Adrenal gland (tissue), 12 donors: ENCODE data around the gene HHAT. TPM values are rescaled to one million over a fixed set of nuclear protein-coding genes. Genes with fewer than 3 reads are reported as not detected.

Experiments
- DNase-seq, 7 donors: peaks; one replicate each; pipeline ENCODE4 v3.0.0-alpha.2; 2019 to 2020
- H3K27ac ChIP-seq, 5 donors: fragments of 200-600 bp; sonication (generic) in 4 of 5; 1 replicate in 3 of 5; 2 replicates in 2 of 5; pipeline versions ENCODE4 v1.5.1 to v1.8.0; 2016 to 2020; ENCODE audit warnings: mild to moderate bottlenecking in 1 of 5
- H3K27me3 ChIP-seq: fragments of 200-600 bp; 2 replicates; pipeline ENCODE4 v1.8.0; 2021
- H3K36me3 ChIP-seq, 2 donors: fragments of 200-600 bp; replicated peaks in 1 of 2; 1 replicate in 1 of 2; 2 replicates in 1 of 2; pipeline versions ENCODE4 v1.5.1 to v1.8.0; 2018 to 2022
- H3K4me1 ChIP-seq, 2 donors: fragments of 200-600 bp; replicated peaks in 1 of 2; 1 replicate in 1 of 2; 2 replicates in 1 of 2; pipeline versions ENCODE4 v1.5.1 to v1.8.0; 2018 to 2021
- H3K4me3 ChIP-seq, 4 donors: fragments of 200-600 bp; sonication (generic) in 3 of 4; one replicate each; pipeline ENCODE4 v1.5.1; 2016 to 2018
- H3K9me3 ChIP-seq, 3 donors: fragments of 200-600 bp; sonication (generic) in 1 of 3; replicated peaks in 1 of 3; 1 replicate in 2 of 3; 2 replicates in 1 of 3; pipeline versions ENCODE4 v1.5.1 to v1.8.0; 2016 to 2021
- CTCF ChIP-seq, 6 experiments: fragments of 450-650 bp in 4 of 6; fragments of 200-600 bp in 2 of 6; sonication (generic) in 1 of 6; IDR thresholded peaks; 1 replicate in 5 of 6; 2 replicates in 1 of 6; pipeline versions ENCODE4 v1.5.1 to v1.8.0; 2016 to 2021; ENCODE audit warnings: antibody characterized with exemption in 6 of 6, mild to moderate bottlenecking in 2 of 6, moderate library complexity in 1 of 6
- POLR2A ChIP-seq, 2 donors: fragments of 450-650 bp; IDR thresholded peaks; one replicate each; pipeline ENCODE4 v1.6.1; 2017; ENCODE audit warnings: antibody characterized with exemption in 2 of 2, mild to moderate bottlenecking in 2 of 2, moderate library complexity in 1 of 2
- WGBS, 4 donors: extraction: QIAGEN DNeasy Blood & Tissue Kit in 2 of 4; methylation state at CpG; one replicate each; pipeline versions ENCODE4 v1.1.5 to v1.1.7; 2013 to 2017; 5-methylcytosine and 5-hydroxymethylcytosine counted together
- intact Hi-C, 2 donors: fragments of 100-400 bp; cut with DNase I; formaldehyde crosslinking; loops; one replicate each; pipeline versions ENCODE4 v1.14.1 to v1.15.0; 2022 to 2023
- polyA plus RNA-seq, 3 donors: library from polyadenylated mRNA; stranded (reverse); fragments of 200-250 nt in 2 of 3; fragments of 350-450 nt in 1 of 3; fragmentation: Illumina TruSeq in 1 of 3; extraction: RNeasy Lipid Tissue Mini Kit (QIAGEN cat#74804) in 1 of 3; gene quantifications; one replicate each; pipeline ENCODE4 v1.2.3, GENCODE V29; 2013 to 2014
- total RNA-seq, 9 donors: library from RNA; depleted of rRNA in 4 of 9; stranded (reverse); fragments of >200 nt in 4 of 9; fragments of 120-200 nt in 1 of 9; fragmentation: NEBNext Ultra II Directional in 1 of 9; extraction: Animal tissue kit (Norgen Biotek cat#: 25700) in 1 of 9; gene quantifications; one replicate each; pipeline versions ENCODE4 v1.1.0 to v1.2.4, GENCODE V29; 2013 to 2023
- donor health status: healthy with polysubstance abuse.
- donor health status: Bipolar disorder and iron deficiency.
- donor health status: DM: yes; HTN: yes; CAD: no.
- donor health status: DM: no; HTN: no; CAD: no.
- donor health status: DM: no; HTN: no; CAD: no.
- donor health status: DM: yes; HTN: yes; CAD: no.

The HHAT gene
- total and polyA plus RNA-seq, 12 donors: 3.1 to 26.7 (median 12.3) TPM

- Histone ChIP-seq H3K36me3 (no peaks in the 10 kb centered on the region), H3K4me3 (no peak overlapping the region), H3K27ac (no peak overlapping the region), H3K4me1 (no peaks in the 10 kb centered on the region), H3K9me3 (no peaks in the 10 kb centered on the region), H3K27me3 (no peaks in the 10 kb centered on the region)
- WGBS, 4 donors: 82 to 98% (median 91%) methylated on average over 4 of the region's 4 CpGs
- TF ChIP-seq CTCF (IDR thresholded peaks at IDR 0.05) (no peak), POLR2A (IDR thresholded peaks at IDR 0.05) (no peak)
- intact Hi-C loops: no loop called here
- no peak for DNase-seq
These were observed 195.1 kb downstream of the HHAT start for GRCh38 chr1:210523830-210524229.

GRCh38 chr1:210525716-210526454, 197.2 kb downstream of the HHAT start:
- H3K4me3 ChIP-seq: no peak overlapping the region
- no peaks in the 10 kb centered on the region for H3K9me3 ChIP-seq
- H3K4me1 ChIP-seq: no peaks in the 10 kb centered on the region
- H3K27ac ChIP-seq: no peak overlapping the region
- H3K36me3 ChIP-seq: no peaks in the 10 kb centered on the region
- no peak for TF ChIP-seq POLR2A (IDR thresholded peaks at IDR 0.05)
- TF ChIP-seq CTCF (IDR thresholded peaks at IDR 0.05): no peak
- 83 to 91% (median 88%) methylated on average over 13 of the region's 13 CpGs for WGBS, 4 donors
- H3K27me3 ChIP-seq: no peaks in the 10 kb centered on the region
- intact Hi-C loops: no loop called here
- DNase-seq: no peak

- Histone ChIP-seq H3K4me1 (no peaks in the 10 kb centered on the region), H3K27me3 (no peaks in the 10 kb centered on the region), H3K27ac (no peak overlapping the region), H3K4me3 (no peak overlapping the region), H3K9me3 (no peaks in the 10 kb centered on the region), H3K36me3 (no peaks in the 10 kb centered on the region)
- intact Hi-C loops: no loop called here
- no peak for TF ChIP-seq CTCF (IDR thresholded peaks at IDR 0.05)
- no peak for TF ChIP-seq POLR2A (IDR thresholded peaks at IDR 0.05)
- WGBS, 4 donors: 79 to 82% (median 80%) methylated on average over 3 of the region's 3 CpGs
- no peak for DNase-seq
These were observed 198.4 kb downstream of the HHAT start for GRCh38 chr1:210527091-210527490.

GRCh38 chr1:210531475-210532222, 202.9 kb downstream of the HHAT start:
- no peaks in the 10 kb centered on the region for H3K36me3 ChIP-seq
- H3K4me1 ChIP-seq: no peaks in the 10 kb centered on the region
- H3K9me3 ChIP-seq: no peaks in the 10 kb centered on the region
- DNase-seq: no peak
- intact Hi-C loops: no loop called here
- no peaks in the 10 kb centered on the region for H3K27me3 ChIP-seq
- TF ChIP-seq POLR2A (IDR thresholded peaks at IDR 0.05) (no peak), CTCF (IDR thresholded peaks at IDR 0.05) (no peak)
- WGBS, 4 donors: 59 to 69% (median 64%) methylated on average over 3 of the region's 3 CpGs
- no peak overlapping the region for H3K4me3 ChIP-seq
- H3K27ac ChIP-seq: no peak overlapping the region
